Stimulated activated CD4-positive, alpha-beta T cell treated with anti-CD3 and anti-CD28 coated beads, TNF-alpha, amount 100 ng/mL, for 1 hour (primary cell): ENCODE results near the gene CHAF1B.

Experiments used
- DNase-seq, 3 donors: peaks; one replicate each; pipeline ENCODE4 v3.0.0-alpha.2; 2020; ENCODE audit warnings: low read depth in 3 of 3, low spot score in 1 of 3

The CHAF1B gene

GRCh38 chr21:36425286-36425685, 40.1 kb downstream of the CHAF1B start:
- no peak for DNase-seq

- DNase-seq, result no peak
Measured at GRCh38 chr21:36427502-36427901, 42.3 kb downstream of the CHAF1B start.

- no peak for DNase-seq
Measured at GRCh38 chr21:36428761-36429432, 43.7 kb downstream of the CHAF1B start.

- peak; percentile 22 to 50 (median 42) for DNase-seq
Measured at GRCh38 chr21:36429947-36430546, 44.9 kb downstream of the CHAF1B start.

- DNase-seq, result no peak
Measured at GRCh38 chr21:36430841-36431240, 45.6 kb downstream of the CHAF1B start.

GRCh38 chr21:36431252-36431651, 46.1 kb downstream of the CHAF1B start:
- DNase-seq, result no peak

- DNase-seq, result no peak
Measured at GRCh38 chr21:36433059-36433709, 48.0 kb downstream of the CHAF1B start.

- no peak for DNase-seq
Measured at GRCh38 chr21:36434144-36434543, 49.0 kb downstream of the CHAF1B start.

- no peak for DNase-seq
Measured at GRCh38 chr21:36436829-36437744, 51.9 kb downstream of the CHAF1B start.

- DNase-seq, result no peak
Measured at GRCh38 chr21:36437745-36438128, 52.5 kb downstream of the CHAF1B start.

- DNase-seq, result no peak
Measured at GRCh38 chr21:36441715-36442114, 56.5 kb downstream of the CHAF1B start.

- DNase-seq, result no peak
Measured at GRCh38 chr21:36446301-36446700, 61.1 kb downstream of the CHAF1B start.

- DNase-seq, result no peak
Measured at GRCh38 chr21:36450511-36450910, 65.3 kb downstream of the CHAF1B start.

- no peak for DNase-seq
Measured at GRCh38 chr21:36451506-36451905, 66.3 kb downstream of the CHAF1B start.

GRCh38 chr21:36452281-36452825, 67.2 kb downstream of the CHAF1B start:
- DNase-seq, result no peak

GRCh38 chr21:36454093-36454531, 68.9 kb downstream of the CHAF1B start:
- DNase-seq, result no peak

GRCh38 chr21:36454706-36455105, 69.5 kb downstream of the CHAF1B start:
- DNase-seq, result no peak

GRCh38 chr21:36456729-36457414, 71.7 kb downstream of the CHAF1B start:
- no peak for DNase-seq

- no peak for DNase-seq
Measured at GRCh38 chr21:36459098-36459497, 73.9 kb downstream of the CHAF1B start.

GRCh38 chr21:36460866-36461265, 75.7 kb downstream of the CHAF1B start:
- no peak for DNase-seq
